GM12891 (cell line): Measurements from ENCODE around the gene NCOA3.

Source experiments
- POLR2A ChIP-seq: IDR thresholded peaks from 2 replicates; pipeline ENCODE4 v1.6.1; 2011; ENCODE audit warnings: low read depth, low read length, control low read depth
- POLR2AphosphoS5 ChIP-seq: IDR thresholded peaks from 2 replicates; pipeline ENCODE4 v1.6.1; 2011; ENCODE audit warnings: low read depth, low read length, control low read depth
- TAF1 ChIP-seq: IDR thresholded peaks from 2 replicates; pipeline ENCODE4 v1.6.1; 2011; ENCODE audit warnings: low read depth, low read length, control low read depth

DNA sequence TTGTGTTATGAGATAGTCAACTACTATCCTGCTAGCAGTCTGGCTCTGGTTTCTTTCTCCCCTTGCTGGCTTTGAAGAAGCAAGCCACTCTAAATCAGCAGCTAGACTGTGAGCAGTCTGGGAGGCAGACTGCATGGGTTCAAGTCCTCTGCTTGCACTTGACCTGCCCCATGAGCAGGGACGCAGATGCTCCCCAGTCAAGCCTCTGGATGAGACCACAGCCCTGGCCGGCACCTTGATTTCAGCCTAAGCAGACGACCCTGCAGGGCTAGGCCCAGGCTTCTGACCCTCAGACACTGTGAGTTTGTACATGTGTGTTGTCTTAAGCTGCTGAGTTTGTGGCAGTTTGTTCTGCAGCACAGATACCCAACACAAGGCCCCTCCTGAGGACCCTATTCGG is 177.8 kb downstream of the NCOA3 start:
- TF ChIP-seq POLR2A: no peak
- TF ChIP-seq POLR2AphosphoS5: no peak
- no peak for TF ChIP-seq TAF1
